Stimulated activated CD4-positive, alpha-beta T cell treated with anti-CD3 and anti-CD28 coated beads, TNF-alpha, amount 100 ng/mL, for 4 hours (primary cell): ENCODE data around the gene PAX7.

Experiments used
- DNase-seq, 3 experiments: peaks; one replicate each; pipeline ENCODE4 v3.0.0-alpha.2; 2020; ENCODE audit warnings: low read depth in 3 of 3

The PAX7 gene

GRCh38 chr1:18703041-18703621 lies 72.5 kb downstream of the PAX7 start:
- no peak for DNase-seq

GRCh38 chr1:18705811-18706210 lies 75.2 kb downstream of the PAX7 start:
- DNase-seq: no peak

GRCh38 chr1:18707696-18708257 lies 77.1 kb downstream of the PAX7 start:
- no peak for DNase-seq

GRCh38 chr1:18710002-18710401 lies 79.4 kb downstream of the PAX7 start:
- no peak for DNase-seq

- DNase-seq: no peak
Observed at GRCh38 chr1:18711003-18711402, 80.4 kb downstream of the PAX7 start.

GRCh38 chr1:18711536-18712251 lies 81.0 kb downstream of the PAX7 start:
- no peak for DNase-seq

GRCh38 chr1:18712252-18712600 lies 81.6 kb downstream of the PAX7 start:
- no peak for DNase-seq

GRCh38 chr1:18714404-18715175 lies 83.9 kb downstream of the PAX7 start:
- DNase-seq: no peak

GRCh38 chr1:18716112-18716784 lies 85.6 kb downstream of the PAX7 start:
- no peak for DNase-seq

- no peak for DNase-seq
Observed at GRCh38 chr1:18716785-18717678, 86.4 kb downstream of the PAX7 start.

- no peak for DNase-seq
Observed at GRCh38 chr1:18719786-18720451, 89.3 kb downstream of the PAX7 start.

GRCh38 chr1:18721041-18721440 lies 90.4 kb downstream of the PAX7 start:
- no peak for DNase-seq

GRCh38 chr1:18721776-18722175 lies 91.1 kb downstream of the PAX7 start:
- DNase-seq: no peak

- DNase-seq: no peak
Observed at GRCh38 chr1:18722270-18722669, 91.6 kb downstream of the PAX7 start.

GRCh38 chr1:18723206-18723605 lies 92.6 kb downstream of the PAX7 start:
- no peak for DNase-seq

- DNase-seq: no peak
Observed at GRCh38 chr1:18723701-18724411, 93.2 kb downstream of the PAX7 start.

- DNase-seq: no peak
Observed at GRCh38 chr1:18724801-18725200, 94.2 kb downstream of the PAX7 start.

- no peak for DNase-seq
Observed at GRCh38 chr1:18725231-18725895, 94.7 kb downstream of the PAX7 start.

- DNase-seq: no peak
Observed at GRCh38 chr1:18726368-18726767, 95.7 kb downstream of the PAX7 start.
